HepG2 (cell line): ENCODE data around the gene YIPF3.

ENCODE experiments used
- BHLHE40 ChIP-seq: IDR thresholded peaks from 2 replicates; pipeline ENCODE4 v1.6.1; 2011; ENCODE audit warnings: low read length, improper control_type of control experiment
- CEBPG ChIP-seq: IDR thresholded peaks from 2 replicates; pipeline ENCODE4 v1.6.1; 2016
- CTCF ChIP-seq: sonication (generic); formaldehyde crosslinking; IDR thresholded peaks from 2 replicates; pipeline ENCODE4 v1.5.0; 2020; ENCODE audit warnings: mild to moderate bottlenecking, missing genetic modification reagents, moderate library complexity
- EP300 ChIP-seq, 3 experiments: sonication (generic) in 1 of 3; formaldehyde crosslinking in 1 of 3; IDR thresholded peaks; 2 replicates each; pipeline versions ENCODE4 v1.5.1 to v1.6.1; 2011 to 2020; ENCODE audit warnings: low read depth in 2 of 3, low read length in 2 of 3, borderline replicate concordance in 1 of 3, improper control_type of control experiment in 1 of 3, mild to moderate bottlenecking in 1 of 3, missing genetic modification reagents in 1 of 3, moderate library complexity in 1 of 3
- FOXA3 ChIP-seq: IDR thresholded peaks from 2 replicates; pipeline ENCODE4 v1.6.1; 2016; ENCODE audit warnings: missing genetic modification reagents, missing compliant biosample characterization
- POLR2AphosphoS5 ChIP-seq: IDR thresholded peaks from 2 replicates; pipeline ENCODE4 v1.6.1; 2012; ENCODE audit warnings: low read depth, low read length
- TFDP1 ChIP-seq: IDR thresholded peaks from 2 replicates; pipeline ENCODE4 v1.6.1; 2016; ENCODE audit warnings: missing compliant biosample characterization, missing genetic modification reagents, borderline replicate concordance
- TOE1 ChIP-seq: sonication (generic); formaldehyde crosslinking; IDR thresholded peaks from 2 replicates; pipeline ENCODE4 v1.4.0; 2020; ENCODE audit warnings: mild to moderate bottlenecking, missing genetic modification reagents
- U2AF1 ChIP-seq: fragments of 200-400 bp; formaldehyde crosslinking; optimal IDR thresholded peaks from 2 replicates; pipeline ENCODE3; 2017; ENCODE audit warnings: mild to moderate bottlenecking, low read depth, low read length

- TF ChIP-seq POLR2AphosphoS5 (no peak), CTCF (no peak), EP300 (IDR thresholded peaks at IDR 0.05; ENCODE audit: low read depth in 2 of 2, low read length in 2 of 2) (no peak), EP300 (CRISPR knock-in tag; IDR thresholded peaks at IDR 0.05; ENCODE audit: borderline replicate concordance) (no peak), BHLHE40 (no peak), FOXA3 (no peak), CEBPG (CRISPR knock-in tag) (no peak), TOE1 (CRISPR knock-in tag) (no peak), TFDP1 (CRISPR knock-in tag) (no peak), U2AF1 (no peak)
These were observed 22.4 kb downstream of the YIPF3 start for GRCh38 chr6:43494321-43494720.
